Mucosa of rectum (tissue), 2 donors: ENCODE data around the gene PROK1.

Experiments used
- H3K27ac ChIP-seq, 2 donors: one replicate each; pipeline ENCODE4 v1.7.0; 2013; ENCODE audit warnings: inconsistent platforms in 2 of 2, low read depth in 2 of 2, low read length in 2 of 2
- H3K27me3 ChIP-seq, 2 donors: one replicate each; pipeline ENCODE4 v1.7.0; 2013; ENCODE audit warnings: low read length in 2 of 2; ENCODE audit not compliant: control insufficient read depth in 2 of 2, insufficient read depth in 2 of 2
- H3K36me3 ChIP-seq, 2 donors: one replicate each; pipeline ENCODE4 v1.7.0; 2013; ENCODE audit warnings: low read length in 2 of 2; ENCODE audit not compliant: control insufficient read depth in 2 of 2, insufficient read depth in 2 of 2
- H3K4me1 ChIP-seq, 2 donors: one replicate each; pipeline ENCODE4 v1.7.0; 2013; ENCODE audit warnings: low read length in 2 of 2, mild to moderate bottlenecking in 1 of 2; ENCODE audit not compliant: control insufficient read depth in 2 of 2, insufficient read depth in 2 of 2
- H3K4me3 ChIP-seq, 2 donors: one replicate each; pipeline ENCODE4 v1.7.0; 2013; ENCODE audit warnings: low read length in 2 of 2
- H3K9ac ChIP-seq, 2 donors: one replicate each; pipeline ENCODE4 v1.7.0; 2013; ENCODE audit warnings: low read length in 2 of 2, low read depth in 1 of 2, mild to moderate bottlenecking in 1 of 2
- H3K9me3 ChIP-seq, 2 donors: one replicate each; pipeline ENCODE4 v1.7.0; 2013; ENCODE audit warnings: low read length in 2 of 2; ENCODE audit not compliant: control insufficient read depth in 2 of 2
- donor health status: healthy.
- donor health status: Normal muscosa, but diverticular disease.

Gene PROK1

GRCh38 chr1:110494522-110495406, 43.8 kb downstream of the PROK1 start:
- Histone ChIP-seq H3K27ac (no peak overlapping the region), H3K36me3 (no peaks in the 10 kb centered on the region), H3K4me1 (no peaks in the 10 kb centered on the region), H3K4me3 (no peak overlapping the region), H3K9me3 (no peaks in the 10 kb centered on the region), H3K27me3 (no peaks in the 10 kb centered on the region), H3K9ac (no peak overlapping the region)

GRCh38 chr1:110495926-110496600, 45.1 kb downstream of the PROK1 start:
- H3K27ac ChIP-seq: no peak overlapping the region
- H3K36me3 ChIP-seq: no peaks in the 10 kb centered on the region
- no peaks in the 10 kb centered on the region for H3K9me3 ChIP-seq
- H3K9ac ChIP-seq: no peak overlapping the region
- no peak overlapping the region for H3K4me3 ChIP-seq
- no peaks in the 10 kb centered on the region for H3K4me1 ChIP-seq
- H3K27me3 ChIP-seq: no peaks in the 10 kb centered on the region

DNA sequence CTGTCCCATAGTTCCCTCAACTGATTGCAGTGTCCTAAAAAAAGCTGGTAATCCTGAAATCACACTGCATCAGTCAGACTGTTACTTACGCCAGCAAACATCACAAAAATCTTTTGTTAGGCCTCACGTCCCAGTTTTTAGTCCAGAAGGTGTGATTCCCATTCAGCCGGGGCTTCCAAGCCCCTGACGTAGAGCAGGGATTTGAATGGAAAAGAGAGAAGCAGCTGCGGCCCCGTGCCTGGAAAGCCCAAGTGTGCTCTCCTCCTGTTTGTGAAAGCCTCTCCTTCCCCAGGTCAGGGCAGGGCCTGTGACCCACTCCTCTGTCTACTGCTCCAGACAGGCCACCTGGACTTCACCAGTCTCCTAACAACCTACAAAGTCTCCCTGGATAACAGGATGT, 47.3 kb downstream of the PROK1 start:
- H3K4me3 ChIP-seq: no peak overlapping the region
- H3K9ac ChIP-seq: no peak overlapping the region
- H3K36me3 ChIP-seq: no peaks in the 10 kb centered on the region
- H3K9me3 ChIP-seq: no peaks in the 10 kb centered on the region
- H3K4me1 ChIP-seq: no peaks in the 10 kb centered on the region
- no peak overlapping the region for H3K27ac ChIP-seq
- H3K27me3 ChIP-seq: no peaks in the 10 kb centered on the region

GRCh38 chr1:110501488-110502132, 50.7 kb downstream of the PROK1 start:
- Histone ChIP-seq H3K27me3 (no peaks in the 10 kb centered on the region), H3K9ac (no peak overlapping the region), H3K27ac (no peak overlapping the region), H3K36me3 (no peaks in the 10 kb centered on the region), H3K4me3 (no peak overlapping the region), H3K4me1 (no peaks in the 10 kb centered on the region), H3K9me3 (no peaks in the 10 kb centered on the region)

- no peak overlapping the region for H3K27ac ChIP-seq
- no peaks in the 10 kb centered on the region for H3K9me3 ChIP-seq
- H3K4me1 ChIP-seq: no peaks in the 10 kb centered on the region
- no peak overlapping the region for H3K9ac ChIP-seq
- no peaks in the 10 kb centered on the region for H3K36me3 ChIP-seq
- no peaks in the 10 kb centered on the region for H3K27me3 ChIP-seq
- H3K4me3 ChIP-seq: no peak overlapping the region
Measured at GRCh38 chr1:110502402-110503151, 51.6 kb downstream of the PROK1 start.

DNA sequence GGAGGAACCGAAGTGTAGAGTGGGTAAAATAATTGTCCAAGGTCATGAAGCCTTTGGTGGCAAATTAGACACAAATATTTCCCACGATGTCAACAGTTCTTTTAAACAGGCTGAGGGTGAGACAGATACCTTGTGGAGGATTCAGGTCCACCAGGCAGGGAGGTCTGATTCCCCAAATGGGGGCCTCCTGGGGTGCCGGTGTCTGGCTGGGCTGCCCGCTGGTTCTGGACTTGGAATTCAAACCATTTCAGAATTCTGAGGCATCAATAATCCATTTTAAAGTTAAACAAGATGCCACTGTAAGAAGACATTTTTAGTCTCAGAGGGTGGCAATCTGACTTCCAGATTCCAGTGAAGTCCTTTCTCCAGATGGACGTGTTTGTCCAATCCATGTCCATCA, 52.5 kb downstream of the PROK1 start:
- no peaks in the 10 kb centered on the region for H3K4me1 ChIP-seq
- no peaks in the 10 kb centered on the region for H3K36me3 ChIP-seq
- no peaks in the 10 kb centered on the region for H3K9me3 ChIP-seq
- H3K27ac ChIP-seq: no peak overlapping the region
- H3K4me3 ChIP-seq: no peak overlapping the region
- H3K27me3 ChIP-seq: no peaks in the 10 kb centered on the region
- no peak overlapping the region for H3K9ac ChIP-seq

DNA sequence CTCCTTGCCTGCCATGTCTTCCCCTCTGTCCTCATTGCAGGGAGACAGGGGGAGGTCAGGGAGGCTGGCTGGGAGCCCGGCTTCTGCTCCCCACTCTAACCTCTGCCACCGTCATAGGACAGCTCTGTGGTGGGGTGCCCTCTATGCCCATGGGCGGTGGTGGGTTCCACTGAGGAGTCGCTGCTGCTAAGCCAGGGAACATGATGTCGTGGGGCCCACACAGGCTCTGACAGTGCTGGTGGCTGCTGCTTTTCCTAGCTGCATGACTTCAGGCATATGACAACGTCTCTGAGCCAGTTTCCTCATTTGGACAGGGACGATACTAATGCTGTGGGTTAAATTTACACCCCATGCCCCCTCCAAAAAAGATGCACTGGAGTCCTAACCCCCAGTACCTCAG, 53.3 kb downstream of the PROK1 start:
- Histone ChIP-seq H3K27me3 (no peaks in the 10 kb centered on the region), H3K4me1 (no peaks in the 10 kb centered on the region), H3K9me3 (no peaks in the 10 kb centered on the region), H3K4me3 (no peak overlapping the region), H3K36me3 (no peaks in the 10 kb centered on the region), H3K9ac (no peak overlapping the region), H3K27ac (no peak overlapping the region)

GRCh38 chr1:110505596-110505995, 54.6 kb downstream of the PROK1 start:
- Histone ChIP-seq H3K9ac (no peak overlapping the region), H3K27ac (no peak overlapping the region), H3K36me3 (no peaks in the 10 kb centered on the region), H3K9me3 (no peaks in the 10 kb centered on the region), H3K4me1 (no peaks in the 10 kb centered on the region), H3K4me3 (no peak overlapping the region), H3K27me3 (no peaks in the 10 kb centered on the region)

- no peaks in the 10 kb centered on the region for H3K36me3 ChIP-seq
- no peak overlapping the region for H3K27ac ChIP-seq
- H3K9ac ChIP-seq: no peak overlapping the region
- H3K27me3 ChIP-seq: no peaks in the 10 kb centered on the region
- H3K4me1 ChIP-seq: no peaks in the 10 kb centered on the region
- H3K4me3 ChIP-seq: no peak overlapping the region
- no peaks in the 10 kb centered on the region for H3K9me3 ChIP-seq
Measured at GRCh38 chr1:110506541-110506940, 55.6 kb downstream of the PROK1 start.
